Measurements from ENCODE around the gene PHLDB1.

PHLDB1 gene

GRCh38 chr11:118690553-118691304 lies 83.3 kb downstream of the PHLDB1 start:
- intact Hi-C loops (cut with DNase I), result loop anchor here (1.0 to 10.0 kb wide), 3 partner anchors 15 to 244 kb away; no protein-coding TSS in a partner anchor
- peak in 1 of 42 donors; percentile 28 for DNase-seq

- DNase-seq, result no peak
- intact Hi-C loops (cut with DNase I), result loop anchor here (10.0 kb wide), 1 partner anchor 243 kb away; no protein-coding TSS in a partner anchor
Observed at GRCh38 chr11:118691926-118692830, 84.8 kb downstream of the PHLDB1 start.

- intact Hi-C loops (cut with DNase I), result loop anchor here (10.0 kb wide), 1 partner anchor 241 kb away; no protein-coding TSS in a partner anchor
- no peak for DNase-seq
Observed at GRCh38 chr11:118694185-118694584, 86.8 kb downstream of the PHLDB1 start.

- intact Hi-C loops (cut with DNase I), result loop anchor here (10.0 kb wide), 1 partner anchor 240 kb away; no protein-coding TSS in a partner anchor
- DNase-seq, result no peak
Observed at GRCh38 chr11:118694771-118695170, 87.4 kb downstream of the PHLDB1 start.

- intact Hi-C loops (cut with DNase I), result loop anchor here (10.0 kb wide), 1 partner anchor 238 kb away; no protein-coding TSS in a partner anchor
- DNase-seq, result no peak
Observed at GRCh38 chr11:118696673-118697226, 89.3 kb downstream of the PHLDB1 start.

- intact Hi-C loops (cut with DNase I), result loop anchor here (10.0 kb wide), 1 partner anchor 237 kb away; no protein-coding TSS in a partner anchor
Observed at GRCh38 chr11:118697346-118697745, 89.9 kb downstream of the PHLDB1 start.

GRCh38 chr11:118699506-118700220 lies 92.2 kb downstream of the PHLDB1 start:
- intact Hi-C loops (cut with DNase I), result loop anchor here (10.0 kb wide), 1 partner anchor 235 kb away; no protein-coding TSS in a partner anchor
- DNase-seq, result no peak

More at GRCh38 chr11:118697346-118697745, 89.9 kb downstream of the PHLDB1 start:
- DNase-seq, result no peak

- peak in 27 of 42 donors; percentile 25 to 74 (median 50) for DNase-seq
- intact Hi-C loops (cut with DNase I), result no loop called here
Observed at GRCh38 chr11:118703563-118704106, 96.2 kb downstream of the PHLDB1 start.

GRCh38 chr11:118705111-118705741 lies 97.8 kb downstream of the PHLDB1 start:
- DNase-seq, result peak; percentile 29 to 83 (median 60)
- intact Hi-C loops (cut with DNase I), result loop anchor here (1.0 kb wide), 1 partner anchor 15 kb away; no protein-coding TSS in a partner anchor

GRCh38 chr11:118705791-118706545 lies 98.6 kb downstream of the PHLDB1 start:
- peak in 20 of 42 donors; percentile 11 to 56 (median 34) for DNase-seq
- intact Hi-C loops (cut with DNase I), result loop anchor here (1.0 kb wide), 1 partner anchor 16 kb away; no protein-coding TSS in a partner anchor

- no peak for DNase-seq
- intact Hi-C loops (cut with DNase I), result no loop called here
Observed at GRCh38 chr11:118706546-118706825, 99.1 kb downstream of the PHLDB1 start.

Measured in head of caudate nucleus (tissue), 42 donors.